GM12874 (cell line): ENCODE data around the gene DENND10.

Experiments used
- TF ChIP-seq, protein P1 (sequence below): IDR thresholded peaks from 2 replicates; pipeline ENCODE4 v1.5.1; 2011; ENCODE audit warnings: low read depth, mild to moderate bottlenecking, control low read depth, low read length, moderate library complexity; ENCODE audit not compliant: insufficient read depth

The DENND10 gene

DNA sequence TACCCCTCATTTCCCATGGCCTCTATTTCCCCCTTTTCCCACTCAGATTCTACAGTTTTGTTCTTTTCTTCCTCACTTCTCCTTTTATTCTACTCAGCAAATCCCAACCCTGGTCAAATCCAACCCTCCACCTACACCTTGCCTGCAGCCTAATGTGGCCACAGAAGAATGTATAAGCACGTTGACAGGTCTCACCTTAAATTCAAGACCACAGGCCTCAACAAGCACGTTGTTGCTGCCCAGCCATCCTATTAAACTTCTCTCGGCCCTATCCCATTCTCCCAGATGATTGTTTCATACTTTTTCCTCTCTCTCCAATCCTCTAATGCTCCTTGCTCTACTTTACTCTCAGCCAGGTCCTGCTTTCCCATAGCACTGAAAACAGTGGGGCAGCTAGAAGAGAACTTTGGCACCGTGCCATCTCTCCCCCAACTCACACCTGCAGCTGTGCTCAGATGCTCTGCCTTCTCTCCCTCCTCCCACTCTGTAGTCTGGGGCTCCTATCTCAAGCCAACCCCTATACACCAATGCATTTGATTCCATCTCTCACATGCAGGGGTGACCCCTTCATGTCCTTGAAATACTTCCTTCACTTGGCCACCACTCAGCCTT is 16.5 kb upstream of the DENND10 start:
- TF ChIP-seq, protein P1, sequence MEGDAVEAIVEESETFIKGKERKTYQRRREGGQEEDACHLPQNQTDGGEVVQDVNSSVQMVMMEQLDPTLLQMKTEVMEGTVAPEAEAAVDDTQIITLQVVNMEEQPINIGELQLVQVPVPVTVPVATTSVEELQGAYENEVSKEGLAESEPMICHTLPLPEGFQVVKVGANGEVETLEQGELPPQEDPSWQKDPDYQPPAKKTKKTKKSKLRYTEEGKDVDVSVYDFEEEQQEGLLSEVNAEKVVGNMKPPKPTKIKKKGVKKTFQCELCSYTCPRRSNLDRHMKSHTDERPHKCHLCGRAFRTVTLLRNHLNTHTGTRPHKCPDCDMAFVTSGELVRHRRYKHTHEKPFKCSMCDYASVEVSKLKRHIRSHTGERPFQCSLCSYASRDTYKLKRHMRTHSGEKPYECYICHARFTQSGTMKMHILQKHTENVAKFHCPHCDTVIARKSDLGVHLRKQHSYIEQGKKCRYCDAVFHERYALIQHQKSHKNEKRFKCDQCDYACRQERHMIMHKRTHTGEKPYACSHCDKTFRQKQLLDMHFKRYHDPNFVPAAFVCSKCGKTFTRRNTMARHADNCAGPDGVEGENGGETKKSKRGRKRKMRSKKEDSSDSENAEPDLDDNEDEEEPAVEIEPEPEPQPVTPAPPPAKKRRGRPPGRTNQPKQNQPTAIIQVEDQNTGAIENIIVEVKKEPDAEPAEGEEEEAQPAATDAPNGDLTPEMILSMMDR = no peak

DNA sequence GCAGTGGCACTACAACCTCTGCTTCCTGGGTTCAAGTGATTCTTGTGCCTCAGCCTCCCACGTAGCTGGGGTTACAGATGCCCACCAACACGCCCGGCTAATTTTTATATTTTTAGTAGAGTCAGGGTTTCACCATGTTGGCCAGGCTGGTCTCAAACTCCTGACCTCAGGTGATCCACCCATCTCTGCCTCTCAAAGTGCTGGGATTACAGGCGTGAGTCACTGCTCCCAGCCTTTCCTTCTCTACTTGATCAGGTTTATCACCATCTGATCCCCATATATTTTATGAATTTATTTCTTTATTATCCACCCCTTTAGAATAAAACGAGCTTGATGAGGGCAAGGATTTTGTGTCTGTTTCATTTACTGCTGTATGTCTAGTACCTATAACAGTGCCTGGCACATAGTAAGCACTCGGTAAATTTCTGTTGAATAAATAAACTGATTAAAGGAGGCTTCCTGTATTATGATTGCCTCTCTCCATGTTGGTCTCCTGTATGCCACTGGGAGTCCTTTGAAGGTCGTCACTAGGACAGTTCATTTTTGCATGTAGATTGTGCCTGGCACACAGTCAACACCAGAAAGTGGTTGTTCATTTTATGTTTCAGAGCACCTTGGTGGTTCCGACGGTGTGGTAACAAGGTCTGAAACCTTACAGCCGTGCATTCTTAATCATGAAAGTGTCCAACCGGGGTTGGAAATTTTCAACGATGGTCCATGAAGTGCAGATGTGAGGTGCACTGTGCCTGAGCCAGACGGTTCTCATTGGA is 13.7 kb upstream of the DENND10 start:
- TF ChIP-seq, protein P1 = no peak

DNA sequence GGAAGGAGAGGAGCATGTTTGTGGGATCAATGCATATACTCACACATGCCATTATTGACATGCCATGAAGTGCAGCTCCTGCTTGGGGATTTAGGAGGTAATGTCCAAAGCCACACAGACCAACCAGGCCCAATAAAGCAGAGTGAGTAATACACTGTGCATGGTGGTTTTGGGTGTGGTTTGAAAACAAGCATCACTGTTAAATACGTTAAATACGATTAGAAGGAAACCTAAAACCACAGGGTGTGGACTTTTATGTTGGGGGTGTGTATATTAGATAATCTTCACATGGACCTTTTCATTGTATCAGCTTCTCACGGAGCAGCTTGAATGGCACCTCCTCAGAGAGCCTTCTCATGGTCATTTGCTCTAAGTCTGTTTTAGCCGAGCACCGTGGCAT is 12.9 kb upstream of the DENND10 start:
- TF ChIP-seq, protein P1 = no peak

DNA sequence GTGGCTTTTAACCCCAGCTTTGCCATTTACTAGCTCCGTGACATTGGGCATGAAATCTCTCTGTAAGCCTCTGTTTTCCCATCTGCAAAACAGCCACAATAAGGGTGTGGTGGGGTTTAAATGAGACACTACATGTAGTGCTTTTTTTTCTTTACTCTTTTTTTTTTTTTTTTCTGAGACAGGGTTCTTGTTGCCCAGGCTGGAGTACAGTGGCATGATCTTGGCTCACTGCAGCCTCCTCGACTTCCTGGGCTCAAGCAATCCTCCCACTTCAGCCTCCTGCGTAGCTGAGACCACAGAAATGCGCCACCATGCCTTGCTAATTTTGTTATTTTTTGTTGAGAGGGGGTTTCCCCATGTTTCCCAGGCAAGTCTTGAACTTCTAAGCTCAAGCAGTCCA is 8.3 kb upstream of the DENND10 start:
- TF ChIP-seq, protein P1 = no peak

DNA sequence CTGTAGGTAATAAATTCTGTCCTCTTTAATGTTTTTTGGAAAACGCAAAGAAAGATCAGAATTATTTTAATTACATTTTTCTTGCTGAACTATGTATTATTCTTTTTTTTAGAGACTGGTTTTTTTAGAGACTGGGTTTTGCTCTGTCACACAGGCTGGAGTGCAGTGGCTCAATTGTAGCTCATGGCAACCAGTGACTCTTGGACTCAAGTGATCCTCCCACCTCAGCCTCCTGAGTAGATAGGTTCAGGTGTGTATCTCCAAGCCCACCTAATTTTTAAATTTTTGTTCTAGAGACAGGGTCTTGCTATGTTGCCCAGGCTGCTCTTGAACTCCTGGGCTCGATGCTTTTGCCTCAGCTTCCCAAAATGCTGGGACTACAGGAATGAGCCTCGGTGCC is 5.3 kb upstream of the DENND10 start:
- TF ChIP-seq, protein P1 = no peak

DNA sequence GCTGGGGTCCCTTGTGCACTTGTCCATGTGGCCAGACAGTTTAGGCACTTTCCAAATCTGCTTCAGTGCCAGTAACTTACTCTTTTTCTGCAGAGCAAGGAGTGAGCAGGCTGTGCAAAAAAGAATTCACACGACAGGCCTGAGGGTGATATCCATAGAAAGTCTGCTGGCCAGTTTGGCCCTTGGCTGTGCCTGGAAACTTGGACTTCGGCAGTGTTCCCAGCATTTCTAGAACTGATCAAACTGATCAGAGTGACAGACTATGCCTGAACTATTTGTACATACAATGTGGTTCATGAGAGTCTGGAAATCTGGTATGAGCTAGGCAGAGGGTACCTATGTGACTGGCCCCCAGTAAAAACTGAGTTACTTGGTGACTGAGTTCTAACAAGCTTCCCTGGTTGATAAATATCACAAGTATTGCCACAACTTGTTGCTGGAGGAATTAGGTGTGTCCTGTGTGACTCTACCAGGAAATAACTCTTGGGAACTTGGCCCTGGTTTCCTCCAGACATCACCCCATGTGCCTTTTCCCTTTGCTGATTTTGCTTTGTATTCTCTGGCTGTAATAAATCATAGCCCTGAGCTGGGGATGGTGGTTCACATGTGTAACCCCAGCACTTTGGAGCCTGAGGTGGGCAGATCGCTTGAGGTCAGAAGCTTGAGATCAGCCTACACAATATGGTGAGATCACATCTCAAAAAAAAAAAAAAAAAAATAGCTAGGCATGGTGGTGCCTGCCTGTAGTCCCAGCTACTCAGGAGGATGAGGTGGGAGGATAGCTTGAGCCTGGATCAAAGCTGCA is 3.3 kb upstream of the DENND10 start:
- TF ChIP-seq, protein P1 = no peak
